HepG2 (cell line): ENCODE data around the gene CMTM4. TPM values are rescaled to one million over a fixed set of nuclear protein-coding genes. Genes with fewer than 3 reads are reported as not detected.

Experiments used
- BCL3 ChIP-seq: sonication (generic); formaldehyde crosslinking; IDR thresholded peaks from 2 replicates; pipeline ENCODE4 v1.5.1; 2020; ENCODE audit warnings: mild to moderate bottlenecking, missing genetic modification reagents, moderate library complexity
- DBP ChIP-seq: sonication (generic); formaldehyde crosslinking; IDR thresholded peaks from 2 replicates; pipeline ENCODE4 v1.4.0; 2020; ENCODE audit warnings: missing genetic modification reagents; ENCODE audit errors: not compliant biosample characterization
- MYNN ChIP-seq: sonication (generic); formaldehyde crosslinking; IDR thresholded peaks from 2 replicates; pipeline ENCODE4 v1.4.0; 2020; ENCODE audit warnings: mild to moderate bottlenecking, low read depth, missing genetic modification reagents
- NR2F1 ChIP-seq, 2 experiments: fragments of 450-650 bp in 1 of 2; formaldehyde crosslinking in 1 of 2; IDR thresholded peaks; 2 replicates each; pipeline versions ENCODE4 v1.5.0 to v1.6.1; 2016 to 2020; ENCODE audit warnings: mild to moderate bottlenecking in 1 of 2, missing compliant biosample characterization in 1 of 2, missing genetic modification reagents in 1 of 2, moderate library complexity in 1 of 2
- PAX8 ChIP-seq: sonication (generic); formaldehyde crosslinking; IDR thresholded peaks from 2 replicates; pipeline ENCODE4 v1.8.0; 2022; ENCODE audit warnings: mild to moderate bottlenecking, missing genetic modification reagents, borderline replicate concordance
- RARG ChIP-seq: sonication (generic); formaldehyde crosslinking; IDR thresholded peaks from 2 replicates; pipeline ENCODE4 v1.4.0; 2020; ENCODE audit warnings: low read depth, mild to moderate bottlenecking, missing genetic modification reagents
- SALL1 ChIP-seq: sonication (generic); formaldehyde crosslinking; IDR thresholded peaks from 2 replicates; pipeline ENCODE4 v1.8.0; 2022; ENCODE audit warnings: mild to moderate bottlenecking, missing genetic modification reagents
- SIN3A ChIP-seq: IDR thresholded peaks from 2 replicates; pipeline ENCODE4 v1.6.1; 2011; ENCODE audit warnings: low read depth, mild to moderate bottlenecking, control low read depth, low read length, borderline replicate concordance
- SNAPC2 ChIP-seq: sonication (generic); formaldehyde crosslinking; IDR thresholded peaks from 2 replicates; pipeline ENCODE4 v1.8.1; 2022; ENCODE audit warnings: mild to moderate bottlenecking, missing genetic modification reagents
- ZMYM4 ChIP-seq: sonication (generic); formaldehyde crosslinking; IDR thresholded peaks from 2 replicates; pipeline ENCODE4 v1.8.1; 2023; ENCODE audit warnings: mild to moderate bottlenecking, missing genetic modification reagents
- ZNF138 ChIP-seq: sonication (generic); formaldehyde crosslinking; IDR thresholded peaks from 2 replicates; pipeline ENCODE4 v1.5.0; 2020; ENCODE audit warnings: mild to moderate bottlenecking, low read depth, missing genetic modification reagents
- ZNF20 ChIP-seq: sonication (generic); formaldehyde crosslinking; IDR thresholded peaks from 2 replicates; pipeline ENCODE4 v1.4.0; 2020; ENCODE audit warnings: mild to moderate bottlenecking, moderate library complexity, missing genetic modification reagents
- ZNF775 ChIP-seq: sonication (generic); formaldehyde crosslinking; IDR thresholded peaks from 2 replicates; pipeline ENCODE4 v1.4.0; 2020; ENCODE audit warnings: missing genetic modification reagents, mild to moderate bottlenecking, moderate library complexity, borderline replicate concordance
- ZNF781 ChIP-seq: sonication (generic); formaldehyde crosslinking; IDR thresholded peaks from 2 replicates; pipeline ENCODE4 v1.5.1; 2020; ENCODE audit warnings: borderline replicate concordance, mild to moderate bottlenecking, missing genetic modification reagents; ENCODE audit errors: not compliant biosample characterization
- polyA plus RNA-seq, 8 experiments: library from polyadenylated mRNA; depleted of rRNA in 3 of 8; stranded (reverse) in 7 of 8; unstranded in 1 of 8; fragments of >200 nt; fragmentation: Illumina TruSeq in 4 of 8; extraction: Trizol in 4 of 8; gene quantifications; 2 replicates each; pipeline versions ENCODE4 v1.2.1 to v1.2.3, GENCODE V29; 2011 to 2016; ENCODE audit warnings: low read depth in 4 of 8, missing spikeins in 1 of 8, mixed read lengths in 1 of 8; ENCODE audit not compliant: insufficient read depth in 1 of 8
- total RNA-seq, 5 experiments: library from RNA; depleted of rRNA; stranded (reverse); fragments of >200 nt; fragmentation: Illumina TruSeq; extraction: Trizol; gene quantifications; 2 replicates each; pipeline ENCODE4 v1.2.3, GENCODE V29; 2016; ENCODE audit warnings: low read depth in 1 of 5
- TF ChIP-seq, protein P1 (sequence below): sonication (generic); formaldehyde crosslinking; IDR thresholded peaks from 2 replicates; pipeline ENCODE4 v1.5.0; 2020; ENCODE audit warnings: mild to moderate bottlenecking, missing genetic modification reagents, borderline replicate concordance
- TF ChIP-seq, protein P2 (sequence below): sonication (generic); formaldehyde crosslinking; IDR thresholded peaks from 2 replicates; pipeline ENCODE4 v1.4.0; 2020; ENCODE audit warnings: missing genetic modification reagents
- TF ChIP-seq, protein P3 (sequence below): sonication (generic); formaldehyde crosslinking; conservative IDR thresholded peaks from 2 replicates; pipeline ENCODE4 v1.8.1; 2023; ENCODE audit warnings: missing genetic modification reagents

The CMTM4 gene
- total and polyA plus RNA-seq, 2 of the 13 experiments (the other 11 are each of a cell fraction or from before 2014, with no cell fraction given) = 32.0 to 36.3 TPM

GRCh38 chr16:66650707-66651473, 45.7 kb downstream of the CMTM4 start (continued):
- TF ChIP-seq, protein P1, sequence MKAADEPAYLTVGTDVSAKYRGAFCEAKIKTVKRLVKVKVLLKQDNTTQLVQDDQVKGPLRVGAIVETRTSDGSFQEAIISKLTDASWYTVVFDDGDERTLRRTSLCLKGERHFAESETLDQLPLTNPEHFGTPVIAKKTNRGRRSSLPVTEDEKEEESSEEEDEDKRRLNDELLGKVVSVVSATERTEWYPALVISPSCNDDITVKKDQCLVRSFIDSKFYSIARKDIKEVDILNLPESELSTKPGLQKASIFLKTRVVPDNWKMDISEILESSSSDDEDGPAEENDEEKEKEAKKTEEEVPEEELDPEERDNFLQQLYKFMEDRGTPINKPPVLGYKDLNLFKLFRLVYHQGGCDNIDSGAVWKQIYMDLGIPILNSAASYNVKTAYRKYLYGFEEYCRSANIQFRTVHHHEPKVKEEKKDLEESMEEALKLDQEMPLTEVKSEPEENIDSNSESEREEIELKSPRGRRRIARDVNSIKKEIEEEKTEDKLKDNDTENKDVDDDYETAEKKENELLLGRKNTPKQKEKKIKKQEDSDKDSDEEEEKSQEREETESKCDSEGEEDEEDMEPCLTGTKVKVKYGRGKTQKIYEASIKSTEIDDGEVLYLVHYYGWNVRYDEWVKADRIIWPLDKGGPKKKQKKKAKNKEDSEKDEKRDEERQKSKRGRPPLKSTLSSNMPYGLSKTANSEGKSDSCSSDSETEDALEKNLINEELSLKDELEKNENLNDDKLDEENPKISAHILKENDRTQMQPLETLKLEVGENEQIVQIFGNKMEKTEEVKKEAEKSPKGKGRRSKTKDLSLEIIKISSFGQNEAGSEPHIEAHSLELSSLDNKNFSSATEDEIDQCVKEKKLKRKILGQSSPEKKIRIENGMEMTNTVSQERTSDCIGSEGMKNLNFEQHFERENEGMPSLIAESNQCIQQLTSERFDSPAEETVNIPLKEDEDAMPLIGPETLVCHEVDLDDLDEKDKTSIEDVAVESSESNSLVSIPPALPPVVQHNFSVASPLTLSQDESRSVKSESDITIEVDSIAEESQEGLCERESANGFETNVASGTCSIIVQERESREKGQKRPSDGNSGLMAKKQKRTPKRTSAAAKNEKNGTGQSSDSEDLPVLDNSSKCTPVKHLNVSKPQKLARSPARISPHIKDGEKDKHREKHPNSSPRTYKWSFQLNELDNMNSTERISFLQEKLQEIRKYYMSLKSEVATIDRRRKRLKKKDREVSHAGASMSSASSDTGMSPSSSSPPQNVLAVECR = peak; percentile 40; the same call in 1 of the 2 replicates
- TF ChIP-seq ZNF20 (CRISPR knock-in tag) = no peak
- TF ChIP-seq ZNF775 (CRISPR knock-in tag) = no peak
- no peak for TF ChIP-seq DBP
- TF ChIP-seq SIN3A = 0 out of 2 replicates have a peak, but pooled peaks have one; percentile 33
- no peak for TF ChIP-seq BCL3
- TF ChIP-seq, protein P2, sequence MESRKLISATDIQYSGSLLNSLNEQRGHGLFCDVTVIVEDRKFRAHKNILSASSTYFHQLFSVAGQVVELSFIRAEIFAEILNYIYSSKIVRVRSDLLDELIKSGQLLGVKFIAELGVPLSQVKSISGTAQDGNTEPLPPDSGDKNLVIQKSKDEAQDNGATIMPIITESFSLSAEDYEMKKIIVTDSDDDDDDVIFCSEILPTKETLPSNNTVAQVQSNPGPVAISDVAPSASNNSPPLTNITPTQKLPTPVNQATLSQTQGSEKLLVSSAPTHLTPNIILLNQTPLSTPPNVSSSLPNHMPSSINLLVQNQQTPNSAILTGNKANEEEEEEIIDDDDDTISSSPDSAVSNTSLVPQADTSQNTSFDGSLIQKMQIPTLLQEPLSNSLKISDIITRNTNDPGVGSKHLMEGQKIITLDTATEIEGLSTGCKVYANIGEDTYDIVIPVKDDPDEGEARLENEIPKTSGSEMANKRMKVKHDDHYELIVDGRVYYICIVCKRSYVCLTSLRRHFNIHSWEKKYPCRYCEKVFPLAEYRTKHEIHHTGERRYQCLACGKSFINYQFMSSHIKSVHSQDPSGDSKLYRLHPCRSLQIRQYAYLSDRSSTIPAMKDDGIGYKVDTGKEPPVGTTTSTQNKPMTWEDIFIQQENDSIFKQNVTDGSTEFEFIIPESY (CRISPR knock-in tag) = no peak
- 0 out of 2 replicates have a peak, but pooled peaks have one; percentile 64 for TF ChIP-seq MYNN
- 0 out of 4 replicates have a peak, but pooled peaks of 1 of the 2 experiments have one; percentile 9 for TF ChIP-seq NR2F1 (CRISPR knock-in tag; IDR thresholded peaks at IDR 0.05)
- TF ChIP-seq ZNF138 (CRISPR knock-in tag) = no peak
- TF ChIP-seq SALL1 (CRISPR knock-in tag) = peak; percentile 48; the same call in 1 of the 2 replicates
- TF ChIP-seq ZNF781 = no peak
- peak; percentile 28; the same call in 1 of the 2 replicates for TF ChIP-seq SNAPC2 (CRISPR knock-in tag)
- TF ChIP-seq PAX8 (CRISPR knock-in tag) = 0 out of 2 replicates have a peak, but pooled peaks have one; percentile 68
- no peak for TF ChIP-seq RARG
- peak; percentile 49; the same call in 1 of the 2 replicates for TF ChIP-seq ZMYM4 (CRISPR knock-in tag)
- TF ChIP-seq, protein P3, sequence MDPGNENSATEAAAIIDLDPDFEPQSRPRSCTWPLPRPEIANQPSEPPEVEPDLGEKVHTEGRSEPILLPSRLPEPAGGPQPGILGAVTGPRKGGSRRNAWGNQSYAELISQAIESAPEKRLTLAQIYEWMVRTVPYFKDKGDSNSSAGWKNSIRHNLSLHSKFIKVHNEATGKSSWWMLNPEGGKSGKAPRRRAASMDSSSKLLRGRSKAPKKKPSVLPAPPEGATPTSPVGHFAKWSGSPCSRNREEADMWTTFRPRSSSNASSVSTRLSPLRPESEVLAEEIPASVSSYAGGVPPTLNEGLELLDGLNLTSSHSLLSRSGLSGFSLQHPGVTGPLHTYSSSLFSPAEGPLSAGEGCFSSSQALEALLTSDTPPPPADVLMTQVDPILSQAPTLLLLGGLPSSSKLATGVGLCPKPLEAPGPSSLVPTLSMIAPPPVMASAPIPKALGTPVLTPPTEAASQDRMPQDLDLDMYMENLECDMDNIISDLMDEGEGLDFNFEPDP (CRISPR knock-in tag) = 0 out of 2 replicates have a peak, but pooled peaks have one; percentile 47
